Uterus (tissue), 2 donors: ENCODE results near the gene ZNF584.

Source experiments
- POLR2A ChIP-seq, 2 donors: fragments of 450-650 bp; IDR thresholded peaks; one replicate each; pipeline ENCODE4 v1.6.1; 2016; ENCODE audit warnings: antibody characterized with exemption in 2 of 2, mild to moderate bottlenecking in 1 of 2, moderate library complexity in 1 of 2
- TF ChIP-seq, protein P1 (sequence below), 4 experiments: fragments of 200-600 bp in 2 of 4; fragments of 450-650 bp in 2 of 4; sonication (generic) in 2 of 4; IDR thresholded peaks; one replicate each; pipeline ENCODE4 v1.5.1; 2016 to 2019; ENCODE audit warnings: antibody characterized with exemption in 4 of 4, mild to moderate bottlenecking in 2 of 4, moderate library complexity in 1 of 4

GRCh38 chr19:58409010-58409790 lies 751 bp downstream of the ZNF584 start:
- TF ChIP-seq, protein P1, sequence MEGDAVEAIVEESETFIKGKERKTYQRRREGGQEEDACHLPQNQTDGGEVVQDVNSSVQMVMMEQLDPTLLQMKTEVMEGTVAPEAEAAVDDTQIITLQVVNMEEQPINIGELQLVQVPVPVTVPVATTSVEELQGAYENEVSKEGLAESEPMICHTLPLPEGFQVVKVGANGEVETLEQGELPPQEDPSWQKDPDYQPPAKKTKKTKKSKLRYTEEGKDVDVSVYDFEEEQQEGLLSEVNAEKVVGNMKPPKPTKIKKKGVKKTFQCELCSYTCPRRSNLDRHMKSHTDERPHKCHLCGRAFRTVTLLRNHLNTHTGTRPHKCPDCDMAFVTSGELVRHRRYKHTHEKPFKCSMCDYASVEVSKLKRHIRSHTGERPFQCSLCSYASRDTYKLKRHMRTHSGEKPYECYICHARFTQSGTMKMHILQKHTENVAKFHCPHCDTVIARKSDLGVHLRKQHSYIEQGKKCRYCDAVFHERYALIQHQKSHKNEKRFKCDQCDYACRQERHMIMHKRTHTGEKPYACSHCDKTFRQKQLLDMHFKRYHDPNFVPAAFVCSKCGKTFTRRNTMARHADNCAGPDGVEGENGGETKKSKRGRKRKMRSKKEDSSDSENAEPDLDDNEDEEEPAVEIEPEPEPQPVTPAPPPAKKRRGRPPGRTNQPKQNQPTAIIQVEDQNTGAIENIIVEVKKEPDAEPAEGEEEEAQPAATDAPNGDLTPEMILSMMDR (IDR thresholded peaks at IDR 0.05), result no peak
- no peak for TF ChIP-seq POLR2A (IDR thresholded peaks at IDR 0.05)
